GM18520 (cell line): ENCODE measurements around the gene TSHZ2.

Source experiments
- ATAC-seq: cut with Tn5 transposase; IDR thresholded peaks from one replicate; pipeline ENCODE4 v1.9.1; 2021; ENCODE audit not compliant: unreplicated experiment

Gene TSHZ2

GRCh38 chr20:52972190-52972937 is at the start of gene TSHZ2:
Gene TSHZ2, plus strand, starts transcription at chr20:52972358. Its CDS starts 936 bp downstream, at chr20:52973294.
- ATAC-seq, result no peak

- no peak for ATAC-seq
Observed at GRCh38 chr20:52922436-52922835, 49.7 kb upstream of the TSHZ2 start.

- no peak for ATAC-seq
Observed at GRCh38 chr20:52923123-52923937, 48.8 kb upstream of the TSHZ2 start.

- no peak for ATAC-seq
Observed at GRCh38 chr20:52924411-52925271, 47.5 kb upstream of the TSHZ2 start.

GRCh38 chr20:52926505-52926904 is 45.7 kb upstream of the TSHZ2 start:
- no peak for ATAC-seq

DNA sequence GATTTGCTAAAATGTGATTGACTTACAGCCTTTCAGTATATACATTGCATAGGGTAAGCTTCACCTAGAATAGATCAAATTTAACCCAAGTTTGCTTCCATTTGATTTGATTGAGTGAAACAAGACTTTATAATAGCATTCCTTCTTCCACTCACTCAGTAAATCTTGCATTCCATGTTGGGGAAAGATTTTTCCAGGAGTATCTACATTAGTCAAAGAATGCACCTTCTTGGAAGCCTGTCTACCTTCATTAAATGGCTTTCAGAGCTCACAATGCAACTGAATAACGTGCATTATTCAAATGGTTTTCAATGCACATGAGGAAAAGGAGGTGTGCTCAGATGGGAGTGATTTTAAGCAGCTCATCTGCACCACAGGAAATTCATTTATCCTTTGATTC is 38.3 kb upstream of the TSHZ2 start:
- no peak for ATAC-seq

DNA sequence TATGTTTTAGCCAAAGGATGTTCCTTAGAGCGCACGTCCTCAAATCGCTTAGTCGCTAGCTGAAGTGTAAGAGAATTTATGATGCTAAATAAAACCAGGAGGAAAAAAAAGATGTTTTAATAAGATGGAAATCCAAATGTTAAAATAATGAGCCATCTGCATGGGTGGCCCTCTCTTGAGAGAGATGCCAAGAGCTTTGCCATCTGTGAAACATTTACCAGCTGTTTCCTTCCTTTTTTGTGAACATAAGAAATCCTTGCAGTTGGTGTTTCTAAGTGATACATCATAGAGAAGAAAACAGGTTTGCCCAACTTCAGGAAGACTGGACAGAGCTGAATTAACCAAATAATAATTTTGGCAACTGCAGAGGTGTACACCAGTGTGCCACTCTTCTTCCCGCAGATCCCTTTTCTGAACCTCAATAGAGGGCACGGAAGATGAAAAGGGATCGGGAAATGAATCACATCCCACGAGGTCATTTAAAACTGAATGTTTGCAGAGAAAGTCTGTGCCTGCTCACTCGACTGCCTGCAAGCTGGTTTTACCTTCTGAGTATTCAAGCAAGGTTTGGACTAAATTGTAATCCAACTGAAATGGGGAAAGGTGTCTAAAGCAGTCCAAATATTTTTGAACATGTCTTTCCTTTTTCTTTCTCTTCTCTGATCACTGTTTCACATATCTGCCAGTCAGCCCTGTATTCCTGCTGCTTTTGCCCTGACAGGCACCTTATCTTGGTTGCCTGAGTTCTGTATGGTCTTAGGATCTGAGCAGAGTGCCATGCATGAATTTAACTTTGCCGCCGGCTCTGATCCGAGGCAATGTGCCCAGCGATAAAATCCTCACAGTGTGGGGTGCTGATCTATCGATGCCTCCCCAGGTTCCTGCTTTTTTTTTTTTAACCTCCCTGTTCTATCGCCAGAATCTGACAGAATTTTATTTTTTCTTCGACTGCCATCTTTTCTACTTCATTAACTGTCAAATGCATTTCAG is 35.5 kb upstream of the TSHZ2 start:
- no peak for ATAC-seq

DNA sequence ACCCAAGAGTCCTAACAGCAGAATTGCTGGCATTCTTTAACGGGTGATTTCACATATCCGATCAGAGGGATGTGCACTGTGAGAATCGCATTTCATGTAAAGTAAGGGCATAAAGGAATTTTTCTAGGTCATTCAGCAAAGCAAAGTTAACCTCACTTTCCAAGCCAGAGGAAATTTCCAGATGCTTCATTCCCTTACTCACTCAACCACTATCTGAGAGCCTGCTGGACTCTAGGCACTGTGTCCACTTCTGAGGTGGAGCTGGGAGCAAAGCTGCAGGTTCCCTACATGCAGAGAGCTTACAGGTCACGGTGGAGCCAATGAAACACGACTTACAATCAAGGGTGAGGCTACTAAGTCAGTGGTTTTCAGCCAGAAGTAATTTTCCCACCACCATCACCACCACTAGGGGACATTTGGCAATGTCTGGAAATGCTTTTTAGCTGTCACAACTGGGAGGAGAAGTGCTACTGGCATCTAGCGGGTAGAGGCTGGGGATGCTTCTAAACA is 34.5 kb upstream of the TSHZ2 start:
- ATAC-seq, result no peak

DNA sequence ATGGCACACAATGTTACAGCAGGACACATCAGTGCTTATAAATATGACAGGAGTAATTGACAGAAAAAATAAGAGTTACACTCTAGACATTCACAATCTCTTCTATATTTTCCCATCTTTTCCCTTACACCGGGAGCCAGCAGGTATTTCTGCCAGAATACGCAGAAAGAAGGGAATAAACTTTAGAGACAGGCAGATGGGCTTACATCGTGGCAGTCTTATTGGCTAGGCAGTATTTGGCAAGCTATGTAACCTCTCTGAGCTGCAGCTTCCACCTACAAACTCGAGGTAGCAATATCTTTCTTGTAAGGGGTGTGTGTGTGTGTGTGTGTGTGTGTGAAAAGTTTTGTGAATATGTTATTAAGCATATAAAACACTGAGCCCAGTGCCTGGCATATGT is 33.0 kb upstream of the TSHZ2 start:
- ATAC-seq, result no peak

DNA sequence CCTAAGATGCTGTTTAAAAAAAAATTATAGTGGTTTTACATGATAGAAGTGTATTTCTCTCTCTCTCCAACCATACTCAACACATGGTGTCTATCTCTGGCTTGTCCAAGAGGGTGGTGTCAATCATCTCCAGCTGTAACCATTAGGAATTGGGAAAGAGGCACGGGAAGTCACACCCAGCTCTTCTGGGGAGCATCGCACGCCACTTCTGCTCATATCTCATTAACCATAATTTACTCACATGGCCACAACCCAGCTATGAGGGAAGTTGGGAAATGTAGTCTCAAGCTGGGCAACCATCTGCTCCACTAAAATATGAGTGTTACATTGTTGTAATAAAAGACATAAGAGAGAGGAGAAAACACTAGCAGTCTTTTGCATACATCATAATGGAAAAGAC is 30.4 kb upstream of the TSHZ2 start:
- no peak for ATAC-seq

GRCh38 chr20:52943185-52943841 is 28.8 kb upstream of the TSHZ2 start:
- no peak for ATAC-seq

GRCh38 chr20:52945268-52945667 is 26.9 kb upstream of the TSHZ2 start:
- no peak for ATAC-seq

DNA sequence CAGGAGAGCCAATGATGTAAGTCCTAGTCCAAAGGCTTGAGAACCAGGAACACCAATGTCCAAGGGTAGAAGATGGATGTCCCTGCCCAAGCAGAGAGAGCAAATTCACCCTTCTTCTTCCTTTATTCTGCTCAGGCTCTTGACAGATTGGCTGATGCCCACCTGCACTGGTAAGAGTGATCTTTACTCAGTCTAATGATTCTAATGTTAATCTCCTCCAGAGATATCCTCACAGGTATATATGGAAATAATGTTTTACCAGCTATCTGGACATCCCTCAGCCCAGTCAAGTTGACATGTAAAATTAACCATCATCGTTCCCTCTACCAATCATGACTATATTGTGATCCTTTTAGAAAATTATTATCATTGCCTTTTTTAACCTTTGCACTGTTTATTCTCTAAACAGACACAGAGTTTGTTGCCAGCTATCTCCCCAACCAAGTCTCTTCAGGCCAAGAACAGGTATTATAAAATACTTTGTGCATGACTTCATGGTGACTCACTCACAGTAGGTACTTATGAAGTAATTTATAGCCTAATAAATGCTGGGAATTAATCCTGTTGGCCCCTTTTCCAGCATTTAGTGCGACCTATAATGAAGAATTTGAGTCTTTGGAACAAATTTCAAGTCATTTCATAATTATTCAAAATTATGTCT is 26.2 kb upstream of the TSHZ2 start:
- no peak for ATAC-seq

GRCh38 chr20:52948491-52948890 is 23.7 kb upstream of the TSHZ2 start:
- ATAC-seq, result no peak

DNA sequence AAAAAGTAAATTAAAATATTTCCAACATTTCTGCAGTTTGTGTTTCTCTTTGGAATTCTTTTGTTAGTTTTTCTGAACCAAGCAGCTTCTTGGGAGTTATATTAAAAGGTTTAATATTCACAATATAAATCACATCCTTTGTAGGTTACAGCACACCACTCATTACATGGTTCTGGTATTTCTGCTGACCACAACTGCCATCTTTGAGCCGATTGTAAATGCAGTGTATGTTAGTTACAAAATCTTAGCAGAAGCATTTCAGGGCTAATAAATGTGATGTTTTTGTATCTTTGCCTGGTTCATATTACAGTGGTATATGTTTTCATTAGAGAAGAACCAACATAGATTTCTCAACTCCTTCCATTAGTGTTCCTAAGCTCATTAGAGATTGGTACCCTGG is 19.1 kb upstream of the TSHZ2 start:
- ATAC-seq, result no peak

DNA sequence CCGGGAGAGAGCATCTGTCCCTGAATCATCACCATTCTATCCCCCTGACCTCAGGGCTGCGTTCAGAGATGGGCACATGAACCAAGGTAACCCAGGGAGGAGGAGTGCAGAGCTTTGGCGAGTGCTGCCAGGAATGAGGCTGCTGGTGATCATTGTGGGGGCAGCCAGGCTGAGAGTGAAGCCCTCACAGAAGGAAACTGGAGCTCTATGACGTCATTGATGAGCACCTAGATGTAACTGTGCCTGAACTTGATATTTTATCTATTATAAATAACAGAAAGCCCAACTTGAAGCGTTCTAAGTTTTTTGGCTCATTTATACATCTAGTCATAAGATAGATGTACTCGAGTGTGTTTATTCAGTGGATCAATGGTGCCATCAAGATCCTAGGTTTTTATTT is 17.3 kb upstream of the TSHZ2 start:
- no peak for ATAC-seq

GRCh38 chr20:52958211-52958610 is 13.9 kb upstream of the TSHZ2 start:
- no peak for ATAC-seq

- ATAC-seq, result no peak
Observed at GRCh38 chr20:52959125-52959524, 13.0 kb upstream of the TSHZ2 start.

DNA sequence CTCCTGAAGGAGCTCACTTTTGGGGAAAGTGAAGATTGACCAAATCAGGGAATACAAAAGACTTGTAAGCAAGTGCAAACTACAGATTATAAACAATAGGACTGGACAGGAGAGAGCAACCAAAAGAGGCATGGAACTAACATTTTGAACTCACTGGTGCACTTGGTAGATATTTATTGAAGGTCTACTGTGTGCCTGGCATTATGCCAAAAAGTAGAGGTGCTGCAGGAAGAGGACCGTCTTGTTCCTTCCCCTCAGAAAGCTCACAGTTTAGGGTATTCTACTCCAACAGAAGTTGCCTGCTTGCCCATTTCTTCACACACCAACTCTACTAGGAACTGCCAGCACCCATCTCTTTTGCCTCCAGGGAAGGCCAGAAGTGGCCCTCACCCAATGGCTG is 10.0 kb upstream of the TSHZ2 start:
- no peak for ATAC-seq
